Stomach smooth muscle (tissue), 2 donors: Measurements from ENCODE around the gene PHLDA2.
A peak's percentile ranks its signal among the peaks of the same experiment; 100 is the strongest.

ENCODE experiments used
- H3K27ac ChIP-seq: one replicate; pipeline ENCODE4 v1.7.0; 2013; ENCODE audit warnings: mild to moderate bottlenecking, low read length, inconsistent platforms
- H3K27me3 ChIP-seq, 2 donors: one replicate each; pipeline ENCODE4 v1.7.0; 2013; ENCODE audit warnings: low read length in 2 of 2; ENCODE audit not compliant: insufficient read depth in 2 of 2, control insufficient read depth in 1 of 2
- H3K36me3 ChIP-seq, 2 donors: one replicate each; pipeline ENCODE4 v1.7.0; 2013; ENCODE audit warnings: low read length in 2 of 2; ENCODE audit not compliant: control insufficient read depth in 2 of 2, insufficient read depth in 2 of 2
- H3K4me1 ChIP-seq: one replicate; pipeline ENCODE4 v1.7.0; 2013; ENCODE audit warnings: low read length; ENCODE audit not compliant: control insufficient read depth, insufficient read depth
- H3K4me3 ChIP-seq, 2 donors: one replicate each; pipeline ENCODE4 v1.7.0; 2013; ENCODE audit warnings: low read length in 2 of 2
- H3K9ac ChIP-seq, 2 donors: one replicate each; pipeline ENCODE4 v1.7.0; 2013; ENCODE audit warnings: low read length in 2 of 2, mild to moderate bottlenecking in 1 of 2
- H3K9me3 ChIP-seq, 2 donors: one replicate each; pipeline ENCODE4 v1.7.0; 2013; ENCODE audit warnings: low read length in 2 of 2; ENCODE audit not compliant: control insufficient read depth in 2 of 2
- donor health status: healthy.
- donor health status: Pancreatic carcinoma.

The PHLDA2 gene

GRCh38 chr11:2885017-2885677 lies 44.1 kb downstream of the PHLDA2 start:
- H3K9ac ChIP-seq, result peak overlapping the region; percentile 51 to 55
- H3K36me3 ChIP-seq, result no peaks in the 10 kb centered on the region
- peaks cover 37% of the 10 kb centered on the region for H3K4me1 ChIP-seq
- H3K9me3 ChIP-seq, result no peaks in the 10 kb centered on the region
- no peaks in the 10 kb centered on the region for H3K27me3 ChIP-seq
- H3K4me3 ChIP-seq, result peak overlapping the region; percentile 73 to 87
- peak overlapping the region; percentile 71 for H3K27ac ChIP-seq

- H3K9me3 ChIP-seq, result no peaks in the 10 kb centered on the region
- no peaks in the 10 kb centered on the region for H3K27me3 ChIP-seq
- H3K4me3 ChIP-seq, result peak overlapping the region; percentile 55 to 75
- peaks cover 0 to under 1% of the 10 kb centered on the region in 2 donors for H3K36me3 ChIP-seq
- peaks cover 32% of the 10 kb centered on the region for H3K4me1 ChIP-seq
- H3K9ac ChIP-seq, result peak overlapping the region; percentile 62 to 70
- peak overlapping the region; percentile 66 for H3K27ac ChIP-seq
These were observed 45.0 kb downstream of the PHLDA2 start for GRCh38 chr11:2883979-2884815.

- peak overlapping the region; percentile 62 for H3K27ac ChIP-seq
- H3K9ac ChIP-seq, result peak overlapping the region; percentile 26 to 62
- peaks cover 0 to 4% of the 10 kb centered on the region in 2 donors for H3K9me3 ChIP-seq
- no peaks in the 10 kb centered on the region for H3K27me3 ChIP-seq
- peaks cover 0 to 5% of the 10 kb centered on the region in 2 donors for H3K36me3 ChIP-seq
- H3K4me3 ChIP-seq, result peak overlapping the region in 1 of 2 donors; percentile 75
- peaks cover 32% of the 10 kb centered on the region for H3K4me1 ChIP-seq
These were observed 45.6 kb downstream of the PHLDA2 start for GRCh38 chr11:2883640-2883978.

GRCh38 chr11:2882396-2883110 lies 46.7 kb downstream of the PHLDA2 start:
- Histone ChIP-seq H3K4me1 (peaks cover 27% of the 10 kb centered on the region), H3K27ac (peak overlapping the region; percentile 6), H3K9me3 (peaks cover 0 to 4% of the 10 kb centered on the region in 2 donors), H3K36me3 (peaks cover 0 to 5% of the 10 kb centered on the region in 2 donors), H3K9ac (no peak overlapping the region), H3K4me3 (peak overlapping the region in 1 of 2 donors; percentile 75), H3K27me3 (no peaks in the 10 kb centered on the region)

GRCh38 chr11:2881981-2882375 lies 47.2 kb downstream of the PHLDA2 start:
- peaks cover 27% of the 10 kb centered on the region for H3K4me1 ChIP-seq
- no peak overlapping the region for H3K27ac ChIP-seq

GRCh38 chr11:2881076-2881980 lies 47.9 kb downstream of the PHLDA2 start:
- Histone ChIP-seq H3K36me3 (peaks cover 0 to 5% of the 10 kb centered on the region in 2 donors), H3K4me3 (no peak overlapping the region), H3K4me1 (peaks cover 21% of the 10 kb centered on the region), H3K9ac (no peak overlapping the region), H3K27me3 (no peaks in the 10 kb centered on the region), H3K9me3 (peaks cover 0 to 9% of the 10 kb centered on the region in 2 donors), H3K27ac (no peak overlapping the region)

More at GRCh38 chr11:2881981-2882375, 47.2 kb downstream of the PHLDA2 start:
- H3K36me3 ChIP-seq, result peaks cover 0 to 5% of the 10 kb centered on the region in 2 donors
- no peaks in the 10 kb centered on the region for H3K27me3 ChIP-seq
- no peak overlapping the region for H3K9ac ChIP-seq
- H3K4me3 ChIP-seq, result peak overlapping the region in 1 of 2 donors; percentile 3
- H3K9me3 ChIP-seq, result peaks cover 0 to 5% of the 10 kb centered on the region in 2 donors

DNA sequence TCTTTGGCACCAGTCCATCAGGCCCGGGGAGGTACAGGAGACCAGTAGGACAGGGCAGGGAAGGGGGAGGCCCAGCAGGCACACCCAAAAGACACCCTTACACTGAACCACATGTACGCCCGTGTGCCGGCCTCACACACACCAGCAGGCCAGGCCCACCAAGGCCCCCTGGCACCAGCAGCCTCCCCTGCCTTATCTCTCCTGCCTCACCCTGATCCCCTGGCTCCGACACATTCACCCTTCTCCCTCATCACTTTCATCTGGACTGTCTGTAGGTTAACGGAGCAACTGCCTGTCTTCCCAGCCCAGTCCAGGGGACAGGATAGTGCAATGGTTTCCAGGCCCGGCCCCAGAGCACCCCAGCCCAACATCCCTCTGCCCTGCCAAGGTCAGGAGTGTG lies 48.6 kb downstream of the PHLDA2 start:
- Histone ChIP-seq H3K27me3 (no peaks in the 10 kb centered on the region), H3K4me3 (no peak overlapping the region), H3K36me3 (peaks cover 0 to 8% of the 10 kb centered on the region in 2 donors), H3K9me3 (peaks cover 0 to 9% of the 10 kb centered on the region in 2 donors), H3K4me1 (peaks cover 18% of the 10 kb centered on the region), H3K9ac (no peak overlapping the region), H3K27ac (no peak overlapping the region)

- Histone ChIP-seq H3K27me3 (peaks cover 0 to 2% of the 10 kb centered on the region in 2 donors), H3K9me3 (peaks cover 0 to 9% of the 10 kb centered on the region in 2 donors), H3K4me3 (no peak overlapping the region), H3K9ac (no peak overlapping the region), H3K27ac (no peak overlapping the region), H3K36me3 (peaks cover 0 to 12% of the 10 kb centered on the region in 2 donors), H3K4me1 (peaks cover 12% of the 10 kb centered on the region)
These were observed 50.4 kb downstream of the PHLDA2 start for GRCh38 chr11:2878782-2879181.
